Esophagus muscularis mucosa (tissue), 4 donors: ENCODE results near the gene FGFRL1.

Experiments
- EP300 ChIP-seq: sonication (generic); formaldehyde crosslinking; IDR thresholded peaks from one replicate; pipeline ENCODE4 v1.6.1; 2017; ENCODE audit warnings: antibody characterized with exemption
- POLR2A ChIP-seq: fragments of 450-650 bp; IDR thresholded peaks from one replicate; pipeline ENCODE4 v1.6.1; 2017; ENCODE audit warnings: antibody characterized with exemption, moderate library complexity, mild to moderate bottlenecking, low read depth
- POLR2AphosphoS5 ChIP-seq, 2 donors: sonication (generic); formaldehyde crosslinking; IDR thresholded peaks; one replicate each; pipeline ENCODE4 v1.6.1; 2017; ENCODE audit warnings: antibody characterized with exemption in 2 of 2
- TF ChIP-seq, protein P1 (sequence below), 3 experiments: fragments of 200-600 bp in 2 of 3; fragments of 450-650 bp in 1 of 3; sonication (generic) in 2 of 3; IDR thresholded peaks; one replicate each; pipeline ENCODE4 v1.5.1; 2017 to 2019; ENCODE audit warnings: antibody characterized with exemption in 3 of 3, mild to moderate bottlenecking in 2 of 3, moderate library complexity in 1 of 3

DNA sequence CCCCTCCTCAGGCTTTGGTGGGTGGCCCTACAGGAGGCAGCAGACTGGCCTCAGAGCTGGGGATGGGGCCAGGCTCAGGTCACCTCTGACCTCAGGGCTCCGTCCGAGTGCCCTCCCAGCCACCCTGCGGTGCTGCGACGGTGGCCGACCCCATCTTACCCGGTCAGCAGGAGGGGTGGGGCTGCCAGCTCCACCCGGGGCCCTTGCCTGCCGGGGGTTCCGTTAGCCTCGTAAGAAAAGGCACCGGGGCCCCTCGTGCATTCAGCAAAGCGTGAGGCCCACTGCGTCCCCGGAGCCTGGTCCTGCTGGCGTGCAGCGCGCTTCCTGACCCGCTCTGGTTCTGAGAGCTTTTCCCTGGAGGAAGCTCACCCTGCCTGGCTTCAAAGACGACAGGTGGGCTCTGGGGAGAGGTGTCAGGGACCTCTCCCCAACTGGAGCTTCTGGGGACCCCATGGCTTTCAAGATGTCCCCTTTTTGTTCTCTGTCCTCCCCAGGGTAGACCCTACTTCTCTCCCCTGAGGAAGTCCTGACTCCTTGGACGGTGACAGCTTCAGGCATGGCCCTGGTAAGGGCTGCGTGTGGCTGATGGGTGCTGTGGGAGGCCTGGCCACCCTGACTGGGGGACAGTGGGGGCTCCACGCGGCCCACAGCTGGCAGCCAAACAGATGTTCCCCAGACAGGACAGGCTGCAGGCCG, 15.9 kb downstream of the FGFRL1 start:
- TF ChIP-seq, protein P1, sequence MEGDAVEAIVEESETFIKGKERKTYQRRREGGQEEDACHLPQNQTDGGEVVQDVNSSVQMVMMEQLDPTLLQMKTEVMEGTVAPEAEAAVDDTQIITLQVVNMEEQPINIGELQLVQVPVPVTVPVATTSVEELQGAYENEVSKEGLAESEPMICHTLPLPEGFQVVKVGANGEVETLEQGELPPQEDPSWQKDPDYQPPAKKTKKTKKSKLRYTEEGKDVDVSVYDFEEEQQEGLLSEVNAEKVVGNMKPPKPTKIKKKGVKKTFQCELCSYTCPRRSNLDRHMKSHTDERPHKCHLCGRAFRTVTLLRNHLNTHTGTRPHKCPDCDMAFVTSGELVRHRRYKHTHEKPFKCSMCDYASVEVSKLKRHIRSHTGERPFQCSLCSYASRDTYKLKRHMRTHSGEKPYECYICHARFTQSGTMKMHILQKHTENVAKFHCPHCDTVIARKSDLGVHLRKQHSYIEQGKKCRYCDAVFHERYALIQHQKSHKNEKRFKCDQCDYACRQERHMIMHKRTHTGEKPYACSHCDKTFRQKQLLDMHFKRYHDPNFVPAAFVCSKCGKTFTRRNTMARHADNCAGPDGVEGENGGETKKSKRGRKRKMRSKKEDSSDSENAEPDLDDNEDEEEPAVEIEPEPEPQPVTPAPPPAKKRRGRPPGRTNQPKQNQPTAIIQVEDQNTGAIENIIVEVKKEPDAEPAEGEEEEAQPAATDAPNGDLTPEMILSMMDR (IDR thresholded peaks at IDR 0.05), result no peak
- TF ChIP-seq POLR2A (no peak), POLR2AphosphoS5 (IDR thresholded peaks at IDR 0.05) (no peak), EP300 (no peak)
